HG03103 (cell line): ENCODE measurements around the gene UBIAD1.

Experiments
- ATAC-seq: cut with Tn5 transposase; IDR thresholded peaks from one replicate; pipeline ENCODE4 v1.9.1; 2021; ENCODE audit warnings: low read depth; ENCODE audit not compliant: unreplicated experiment

Gene UBIAD1

DNA sequence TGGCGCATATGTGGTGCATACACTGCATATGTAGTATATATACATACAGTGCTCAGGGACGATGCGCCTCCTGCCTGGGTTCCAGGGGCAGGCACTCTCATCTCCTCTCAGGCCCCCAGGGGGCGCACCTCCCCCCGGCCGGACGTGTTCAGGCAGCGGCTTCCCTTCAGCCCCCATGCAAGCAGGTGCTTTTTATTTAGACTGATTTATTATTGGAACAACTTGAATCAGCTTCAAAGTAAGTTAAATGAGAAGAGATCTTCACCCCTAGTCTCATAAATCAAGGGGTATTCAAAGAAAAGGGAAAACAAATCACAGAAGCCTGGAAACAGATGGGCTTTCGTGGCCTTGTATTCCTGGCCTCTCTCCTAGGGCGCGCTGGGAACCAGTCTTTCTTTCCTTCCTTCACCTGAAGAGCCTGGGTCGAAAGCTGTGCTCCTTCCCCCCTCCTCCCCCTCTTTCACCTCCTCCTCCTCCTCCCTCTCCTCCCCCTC is 64.6 kb downstream of the UBIAD1 start:
- ATAC-seq, result no peak
